WTC11 (cell line): ENCODE results near the gene USP22. TPM values are rescaled to one million over a fixed set of nuclear protein-coding genes. Genes with fewer than 3 reads are reported as not detected.

Source experiments
- ATAC-seq: fragments of 200-7000 bp; cut with Tn5 transposase; 2 replicates; pipeline ENCODE4 v1.10.0; 2021; ENCODE audit warnings: mild to moderate bottlenecking, moderate library complexity
- CTCF ChIA-PET: fragments of 300-600 bp; sonication (Branson Sonifier 250); formaldehyde crosslinking; loops from one replicate; lab custom pipeline; 2021; ENCODE audit warnings: antibody characterized with exemption; lab: Charles Lee
- POLR2A ChIA-PET: fragments of 350-600 bp; sonication (Branson Sonifier 250); formaldehyde crosslinking; loops from one replicate; lab custom pipeline; 2021; ENCODE audit warnings: antibody characterized with exemption; lab: Charles Lee
- DNase-seq: peaks from one replicate; pipeline ENCODE4 v3.0.0; 2021; ENCODE audit warnings: low spot score
- H3K27ac Mint-ChIP-seq: 2 replicates; pipeline ENCODE4 v1.8.0; 2021; ENCODE audit warnings: mixed read lengths
- H3K27me3 Mint-ChIP-seq: 2 replicates; pipeline ENCODE4 v1.8.0; 2021; ENCODE audit warnings: low read depth, mild to moderate bottlenecking, moderate library complexity, mixed read lengths
- H3K36me3 Mint-ChIP-seq: 2 replicates; pipeline ENCODE4 v1.8.0; 2021; ENCODE audit warnings: mixed read lengths
- H3K4me1 Mint-ChIP-seq: 2 replicates; pipeline ENCODE4 v1.8.0; 2022; ENCODE audit warnings: mixed read lengths
- H3K4me3 Mint-ChIP-seq: 2 replicates; pipeline ENCODE4 v1.8.0; 2021; ENCODE audit warnings: mild to moderate bottlenecking, moderate library complexity, mixed read lengths
- H3K9me3 Mint-ChIP-seq: 2 replicates; pipeline ENCODE4 v1.8.0; 2021; ENCODE audit warnings: mixed read lengths
- ATF1 ChIP-seq: sonication (generic); formaldehyde crosslinking; IDR thresholded peaks from 2 replicates; pipeline ENCODE4 v1.8.1; 2023; ENCODE audit warnings: mild to moderate bottlenecking, moderate library complexity, missing genetic modification reagents
- EMX1 ChIP-seq: fragments of 250-450 bp; sonication (Bioruptor Pico); IDR thresholded peaks from 2 replicates; pipeline ENCODE4 v1.8.0; 2021; ENCODE audit warnings: mild to moderate bottlenecking
- NFE2L1 ChIP-seq: sonication (generic); formaldehyde crosslinking; IDR thresholded peaks from 2 replicates; pipeline ENCODE4 v1.8.1; 2023; ENCODE audit warnings: missing genetic modification reagents
- NR3C1 ChIP-seq: sonication (generic); formaldehyde crosslinking; conservative IDR thresholded peaks from 2 replicates; pipeline ENCODE4 v1.8.1; 2023; ENCODE audit warnings: low read depth, mild to moderate bottlenecking, missing genetic modification reagents
- RORB ChIP-seq: fragments of 250-450 bp; sonication (Bioruptor Pico); IDR thresholded peaks from 2 replicates; pipeline ENCODE4 v1.9.0; 2021; ENCODE audit warnings: mild to moderate bottlenecking
- SP1 ChIP-seq: sonication (generic); formaldehyde crosslinking; conservative IDR thresholded peaks from 2 replicates; pipeline ENCODE4 v1.8.1; 2022; ENCODE audit warnings: missing genetic modification reagents
- ZNF423 ChIP-seq: fragments of 250-450 bp; sonication (Bioruptor Pico); IDR thresholded peaks from 2 replicates; pipeline ENCODE4 v2.1.2; 2022; ENCODE audit warnings: mild to moderate bottlenecking, moderate library complexity
- ZNF671 ChIP-seq: fragments of 250-450 bp; sonication (Bioruptor Pico); IDR thresholded peaks from 2 replicates; pipeline ENCODE4 v1.8.0; 2021; ENCODE audit warnings: mild to moderate bottlenecking
- total RNA-seq: library from RNA; stranded (reverse); gene quantifications from 3 replicates; pipeline ENCODE4 v1.2.3, GENCODE V29; 2021
- TF ChIP-seq, protein P1 (sequence below): sonication (generic); formaldehyde crosslinking; IDR thresholded peaks from 2 replicates; pipeline ENCODE4 v1.8.1; 2023; ENCODE audit warnings: mild to moderate bottlenecking, missing genetic modification reagents, moderate library complexity
- TF ChIP-seq, protein P2 (sequence below): sonication (generic); formaldehyde crosslinking; IDR thresholded peaks from 2 replicates; pipeline ENCODE4 v1.8.1; 2022; ENCODE audit warnings: mild to moderate bottlenecking, missing genetic modification reagents, moderate library complexity, borderline replicate concordance
- TF ChIP-seq, protein P3 (sequence below): sonication (generic); formaldehyde crosslinking; IDR thresholded peaks from 2 replicates; pipeline ENCODE4 v1.8.0; 2023; ENCODE audit warnings: missing genetic modification reagents
- TF ChIP-seq, protein P4 (sequence below): sonication (generic); formaldehyde crosslinking; conservative IDR thresholded peaks from 2 replicates; pipeline ENCODE4 v1.8.1; 2023; ENCODE audit warnings: mild to moderate bottlenecking, low read depth, missing genetic modification reagents, moderate library complexity
- TF ChIP-seq, protein P5 (sequence below): fragments of 200-600 bp; IDR thresholded peaks from 2 replicates; pipeline ENCODE4 v1.8.0; 2022; ENCODE audit warnings: antibody characterized with exemption
- TF ChIP-seq, protein P6 (sequence below): fragments of 250-450 bp; sonication (Bioruptor Pico); conservative IDR thresholded peaks from 2 replicates; pipeline ENCODE4 v1.9.0; 2021; ENCODE audit warnings: mild to moderate bottlenecking

Gene USP22
- total RNA-seq, 1 experiment from 2014 or later, result 289 TPM

DNA sequence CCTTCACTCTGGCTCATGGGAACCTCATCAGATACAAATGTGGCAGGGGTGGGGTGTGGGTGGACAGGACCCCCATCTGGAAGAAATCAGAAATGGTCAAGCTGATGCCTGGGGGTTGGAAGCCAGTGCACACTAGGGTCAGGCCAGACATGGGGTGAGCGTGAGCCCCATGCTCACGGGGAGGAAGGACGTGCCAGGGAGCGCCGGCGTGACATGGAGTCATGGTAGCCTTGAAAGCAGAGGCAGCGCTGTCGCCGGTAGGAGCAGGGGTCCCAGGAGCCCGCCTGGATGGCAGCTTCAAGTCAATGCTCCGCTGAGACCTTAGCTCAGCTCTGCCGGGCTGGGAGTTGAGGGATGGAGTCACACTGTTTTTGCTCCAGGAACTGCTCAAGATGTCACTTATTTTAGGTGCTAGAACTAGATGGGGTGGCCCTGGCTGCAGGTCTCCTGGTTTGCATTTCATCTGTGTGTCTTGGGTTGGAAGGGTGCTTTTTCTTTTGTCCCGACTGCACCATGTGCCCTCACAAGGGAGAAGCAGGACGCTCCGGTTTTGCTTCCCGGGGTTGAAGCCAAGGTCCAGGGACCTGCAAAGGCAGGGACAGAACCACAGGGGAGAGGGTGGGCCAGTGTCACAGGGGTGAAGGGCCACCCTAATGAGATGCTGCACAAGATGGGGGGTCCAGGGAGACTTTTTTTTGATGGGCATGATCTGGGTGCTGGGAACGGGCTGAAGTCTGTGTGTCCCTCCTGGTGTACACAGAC is 51.4 kb downstream of the USP22 start:
- no peak overlapping the region for H3K27ac Mint-ChIP-seq
- peaks cover 9% of the 10 kb centered on the region for H3K36me3 Mint-ChIP-seq
- CTCF ChIA-PET, result interaction anchor here (0.7 to 2.0 kb wide), 3 partner anchors 10 to 190 kb away, joined by 3 to 5 read pairs (median 4); no protein-coding TSS in a partner anchor
- ATAC-seq (no peak), DNase-seq (no peak)
- no peaks in the 10 kb centered on the region; the same call in 1 of the 2 replicates for H3K27me3 Mint-ChIP-seq
- POLR2A ChIA-PET, result no interaction called here
- H3K9me3 Mint-ChIP-seq, result peaks cover 9% of the 10 kb centered on the region
- H3K4me1 Mint-ChIP-seq, result peaks cover 6% of the 10 kb centered on the region
- H3K4me3 Mint-ChIP-seq, result no peak overlapping the region
- TF ChIP-seq, protein P1, sequence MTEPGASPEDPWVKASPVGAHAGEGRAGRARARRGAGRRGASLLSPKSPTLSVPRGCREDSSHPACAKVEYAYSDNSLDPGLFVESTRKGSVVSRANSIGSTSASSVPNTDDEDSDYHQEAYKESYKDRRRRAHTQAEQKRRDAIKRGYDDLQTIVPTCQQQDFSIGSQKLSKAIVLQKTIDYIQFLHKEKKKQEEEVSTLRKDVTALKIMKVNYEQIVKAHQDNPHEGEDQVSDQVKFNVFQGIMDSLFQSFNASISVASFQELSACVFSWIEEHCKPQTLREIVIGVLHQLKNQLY, result no peak
- TF ChIP-seq, protein P2, sequence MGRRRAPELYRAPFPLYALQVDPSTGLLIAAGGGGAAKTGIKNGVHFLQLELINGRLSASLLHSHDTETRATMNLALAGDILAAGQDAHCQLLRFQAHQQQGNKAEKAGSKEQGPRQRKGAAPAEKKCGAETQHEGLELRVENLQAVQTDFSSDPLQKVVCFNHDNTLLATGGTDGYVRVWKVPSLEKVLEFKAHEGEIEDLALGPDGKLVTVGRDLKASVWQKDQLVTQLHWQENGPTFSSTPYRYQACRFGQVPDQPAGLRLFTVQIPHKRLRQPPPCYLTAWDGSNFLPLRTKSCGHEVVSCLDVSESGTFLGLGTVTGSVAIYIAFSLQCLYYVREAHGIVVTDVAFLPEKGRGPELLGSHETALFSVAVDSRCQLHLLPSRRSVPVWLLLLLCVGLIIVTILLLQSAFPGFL (CRISPR knock-in tag), result no peak
- TF ChIP-seq, protein P3, sequence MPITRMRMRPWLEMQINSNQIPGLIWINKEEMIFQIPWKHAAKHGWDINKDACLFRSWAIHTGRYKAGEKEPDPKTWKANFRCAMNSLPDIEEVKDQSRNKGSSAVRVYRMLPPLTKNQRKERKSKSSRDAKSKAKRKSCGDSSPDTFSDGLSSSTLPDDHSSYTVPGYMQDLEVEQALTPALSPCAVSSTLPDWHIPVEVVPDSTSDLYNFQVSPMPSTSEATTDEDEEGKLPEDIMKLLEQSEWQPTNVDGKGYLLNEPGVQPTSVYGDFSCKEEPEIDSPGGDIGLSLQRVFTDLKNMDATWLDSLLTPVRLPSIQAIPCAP (CRISPR knock-in tag), result no peak
- TF ChIP-seq EMX1, result no peak
- TF ChIP-seq, protein P4, sequence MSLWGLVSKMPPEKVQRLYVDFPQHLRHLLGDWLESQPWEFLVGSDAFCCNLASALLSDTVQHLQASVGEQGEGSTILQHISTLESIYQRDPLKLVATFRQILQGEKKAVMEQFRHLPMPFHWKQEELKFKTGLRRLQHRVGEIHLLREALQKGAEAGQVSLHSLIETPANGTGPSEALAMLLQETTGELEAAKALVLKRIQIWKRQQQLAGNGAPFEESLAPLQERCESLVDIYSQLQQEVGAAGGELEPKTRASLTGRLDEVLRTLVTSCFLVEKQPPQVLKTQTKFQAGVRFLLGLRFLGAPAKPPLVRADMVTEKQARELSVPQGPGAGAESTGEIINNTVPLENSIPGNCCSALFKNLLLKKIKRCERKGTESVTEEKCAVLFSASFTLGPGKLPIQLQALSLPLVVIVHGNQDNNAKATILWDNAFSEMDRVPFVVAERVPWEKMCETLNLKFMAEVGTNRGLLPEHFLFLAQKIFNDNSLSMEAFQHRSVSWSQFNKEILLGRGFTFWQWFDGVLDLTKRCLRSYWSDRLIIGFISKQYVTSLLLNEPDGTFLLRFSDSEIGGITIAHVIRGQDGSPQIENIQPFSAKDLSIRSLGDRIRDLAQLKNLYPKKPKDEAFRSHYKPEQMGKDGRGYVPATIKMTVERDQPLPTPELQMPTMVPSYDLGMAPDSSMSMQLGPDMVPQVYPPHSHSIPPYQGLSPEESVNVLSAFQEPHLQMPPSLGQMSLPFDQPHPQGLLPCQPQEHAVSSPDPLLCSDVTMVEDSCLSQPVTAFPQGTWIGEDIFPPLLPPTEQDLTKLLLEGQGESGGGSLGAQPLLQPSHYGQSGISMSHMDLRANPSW (CRISPR knock-in tag), result no peak
- TF ChIP-seq, all 79 proteins: peak for 0

DNA sequence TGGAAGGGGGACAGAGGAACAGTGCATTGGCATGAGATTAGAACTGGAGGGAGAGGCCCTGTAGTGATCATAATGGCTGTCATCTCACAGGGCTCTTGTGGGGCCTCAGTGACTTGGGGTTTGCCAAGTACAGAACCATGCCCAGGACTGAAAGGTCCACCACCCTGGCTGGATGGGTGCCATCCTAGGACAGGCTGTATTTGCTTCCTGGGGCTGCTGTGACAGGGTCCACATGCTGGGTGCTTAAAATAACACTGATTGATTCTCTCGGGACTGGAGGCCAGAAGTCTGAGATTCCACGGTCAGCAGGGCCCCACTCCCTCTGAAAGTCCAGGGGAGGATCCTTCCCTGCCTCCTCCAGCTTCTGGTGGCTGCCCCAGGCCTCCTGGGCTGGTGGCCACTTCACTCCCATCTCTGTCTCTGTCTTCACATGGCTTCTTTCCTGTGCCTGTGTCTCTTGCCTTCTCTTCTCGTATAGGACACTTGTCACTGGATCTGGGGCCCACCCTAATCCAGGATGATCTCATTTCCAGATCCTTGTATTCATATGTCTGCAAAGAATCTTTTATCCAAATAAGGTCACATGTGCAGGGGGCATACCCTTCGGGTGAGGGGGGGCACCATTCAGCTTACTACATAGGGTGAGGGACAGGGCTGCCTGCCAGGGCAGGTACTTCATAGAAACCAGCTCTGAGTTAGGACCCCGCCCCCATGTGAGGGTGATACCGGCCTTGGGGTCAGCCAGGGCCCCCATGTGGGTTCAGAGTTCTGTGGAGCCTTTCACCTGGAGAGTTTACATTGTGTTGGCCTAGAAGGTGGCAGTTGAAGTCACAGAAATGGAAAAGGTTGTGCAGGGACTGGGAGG is 52.6 kb downstream of the USP22 start:
- ChIA-PET CTCF (interaction anchor here (0.7 to 2.0 kb wide), 3 partner anchors 9 to 189 kb away, joined by 3 to 5 read pairs (median 4); no protein-coding TSS in a partner anchor), POLR2A (no interaction called here)
- peaks cover 10% of the 10 kb centered on the region for H3K36me3 Mint-ChIP-seq
- H3K4me1 Mint-ChIP-seq, result peaks cover 6% of the 10 kb centered on the region
- no peak for ATAC-seq
- no peaks in the 10 kb centered on the region; the same call in 1 of the 2 replicates for H3K27me3 Mint-ChIP-seq
- DNase-seq, result no peak
- H3K9me3 Mint-ChIP-seq, result peaks cover 10% of the 10 kb centered on the region
- H3K27ac Mint-ChIP-seq, result no peak overlapping the region; the same call in 1 of the 2 replicates
- TF ChIP-seq, protein P5, sequence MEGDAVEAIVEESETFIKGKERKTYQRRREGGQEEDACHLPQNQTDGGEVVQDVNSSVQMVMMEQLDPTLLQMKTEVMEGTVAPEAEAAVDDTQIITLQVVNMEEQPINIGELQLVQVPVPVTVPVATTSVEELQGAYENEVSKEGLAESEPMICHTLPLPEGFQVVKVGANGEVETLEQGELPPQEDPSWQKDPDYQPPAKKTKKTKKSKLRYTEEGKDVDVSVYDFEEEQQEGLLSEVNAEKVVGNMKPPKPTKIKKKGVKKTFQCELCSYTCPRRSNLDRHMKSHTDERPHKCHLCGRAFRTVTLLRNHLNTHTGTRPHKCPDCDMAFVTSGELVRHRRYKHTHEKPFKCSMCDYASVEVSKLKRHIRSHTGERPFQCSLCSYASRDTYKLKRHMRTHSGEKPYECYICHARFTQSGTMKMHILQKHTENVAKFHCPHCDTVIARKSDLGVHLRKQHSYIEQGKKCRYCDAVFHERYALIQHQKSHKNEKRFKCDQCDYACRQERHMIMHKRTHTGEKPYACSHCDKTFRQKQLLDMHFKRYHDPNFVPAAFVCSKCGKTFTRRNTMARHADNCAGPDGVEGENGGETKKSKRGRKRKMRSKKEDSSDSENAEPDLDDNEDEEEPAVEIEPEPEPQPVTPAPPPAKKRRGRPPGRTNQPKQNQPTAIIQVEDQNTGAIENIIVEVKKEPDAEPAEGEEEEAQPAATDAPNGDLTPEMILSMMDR, result no peak
- TF ChIP-seq NFE2L1 (no peak), NR3C1 (CRISPR knock-in tag) (no peak), RORB (CRISPR knock-in tag) (no peak), SP1 (no peak), ZNF671 (no peak), ZNF423 (CRISPR knock-in tag) (no peak), ATF1 (CRISPR knock-in tag) (no peak)
- TF ChIP-seq, protein P6, sequence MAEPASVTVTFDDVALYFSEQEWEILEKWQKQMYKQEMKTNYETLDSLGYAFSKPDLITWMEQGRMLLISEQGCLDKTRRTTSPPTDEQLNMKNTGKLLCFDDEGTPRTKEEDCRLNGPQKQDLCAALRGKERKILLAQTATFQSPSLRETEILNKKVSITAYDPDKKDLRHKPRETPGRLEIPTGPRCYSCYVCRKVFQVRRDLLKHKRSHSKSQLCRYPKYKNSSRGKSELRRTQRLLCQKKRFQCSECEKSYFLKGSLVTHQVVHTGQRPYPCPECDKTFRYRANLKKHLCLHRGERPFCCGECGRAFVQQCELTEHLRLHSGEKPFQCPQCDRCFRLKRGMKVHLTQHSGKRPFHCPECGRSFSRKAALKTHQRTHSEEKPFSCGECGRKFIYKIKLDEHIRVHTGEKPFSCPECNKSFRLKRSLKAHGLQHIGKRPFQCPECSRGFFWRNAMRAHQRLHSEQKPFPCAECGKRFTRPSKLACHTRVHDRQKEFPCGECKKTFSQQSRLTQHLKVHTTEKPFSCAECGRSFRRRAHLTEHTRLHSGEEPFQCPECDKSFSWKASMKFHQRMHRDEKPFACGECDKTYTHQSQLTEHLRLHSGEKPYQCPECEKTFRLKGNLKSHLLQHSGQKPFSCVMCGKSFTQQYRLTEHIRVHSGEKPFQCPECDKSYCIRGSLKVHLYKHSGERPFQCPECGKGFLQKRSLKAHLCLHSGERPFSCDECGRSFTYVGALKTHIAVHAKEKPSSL (CRISPR knock-in tag), result no peak
- TF ChIP-seq, all 79 proteins: peak for 0
- H3K4me3 Mint-ChIP-seq, result no peak overlapping the region
